ENCODE data around the gene SERPINE1. TPM values are rescaled to one million over a fixed set of nuclear protein-coding genes. Genes with fewer than 3 reads are reported as not detected.

Gene SERPINE1
- total and polyA plus RNA-seq, 2 donors (not counting 1 experiment from before 2014, with no cell fraction given): 167 to 1,153 TPM

DNA sequence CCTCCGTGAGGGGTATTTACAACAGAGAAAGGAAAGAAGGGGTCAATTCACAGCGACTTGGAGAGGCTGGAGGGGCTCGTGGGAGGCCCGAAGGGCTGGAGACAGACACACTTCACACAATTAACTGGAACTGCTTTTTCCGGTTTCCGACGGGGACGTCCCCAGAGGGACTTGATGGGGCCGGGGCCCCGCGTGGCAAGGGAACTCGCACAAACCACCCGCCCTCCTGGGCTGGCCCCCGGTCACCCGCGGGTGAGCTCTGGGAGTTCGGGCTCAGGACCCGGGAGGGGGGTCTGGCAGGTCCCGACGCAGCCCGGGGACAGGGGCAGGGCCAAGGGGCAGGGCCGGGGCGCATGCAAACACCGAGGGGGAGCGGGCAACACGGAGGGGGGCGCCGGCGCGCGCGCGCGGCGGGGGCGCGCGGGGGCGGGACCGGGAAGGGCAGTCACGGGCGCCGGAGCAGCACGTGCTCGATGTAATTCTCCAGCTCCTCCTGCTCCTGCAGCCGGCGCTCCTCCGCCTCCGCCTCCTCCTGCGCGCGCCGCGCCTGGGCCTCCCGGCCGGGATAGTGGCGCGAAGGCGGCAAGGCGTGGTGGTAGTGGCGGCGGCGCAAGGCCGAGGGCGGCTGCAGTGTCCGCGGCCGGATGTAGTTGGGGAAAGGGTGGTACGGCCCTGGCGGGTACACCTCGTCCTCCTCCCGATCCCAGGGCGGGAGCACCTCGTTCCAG, 35.8 kb downstream of the SERPINE1 start:
- H3K79me2 ChIP-seq (ENCODE audit: control insufficient read depth, insufficient read depth, low read length): no peaks in the 10 kb centered on the region
- no peak overlapping the region for H3K27ac ChIP-seq (ENCODE audit: insufficient read depth, low read length)
- H2AFZ ChIP-seq (ENCODE audit: low read length): no peak overlapping the region
- peak overlapping the region in 1 of 4 experiments; percentile 40 for H3K4me3 ChIP-seq (replicated peaks in 1 of 4; ENCODE audit: control extremely low read depth in 1 of 4, insufficient read depth in 1 of 4, low read depth in 3 of 4, low read length in 4 of 4)
- H3K9me3 ChIP-seq (ENCODE audit: control insufficient read depth, insufficient read depth, low read depth, low read length): no peaks in the 10 kb centered on the region
- TF ChIP-seq EZH2 (IDR thresholded peaks at IDR 0.05; ENCODE audit: low read length, missing control alignments) (no peak), CTCF (conservative IDR thresholded peaks at IDR 0.05 in 1 of 2, IDR thresholded peaks at IDR 0.05 in 1 of 2; ENCODE audit: low read depth in 1 of 2, low read length in 2 of 2) (no peak)
- H4K20me1 ChIP-seq (ENCODE audit: control insufficient read depth, extremely low read depth, insufficient read depth, low read length): no peaks in the 10 kb centered on the region
- peaks cover 21% of the 10 kb centered on the region for H3K27me3 ChIP-seq (ENCODE audit: control insufficient read depth, insufficient read depth, low read length)
- peak overlapping the region; percentile 64 for H3K4me2 ChIP-seq (ENCODE audit: extremely low read depth, insufficient read depth, low read length)
- peak; percentile 51 to 55 for DNase-seq (ENCODE audit: low read depth in 2 of 2)
- H3K36me3 ChIP-seq (ENCODE audit: control insufficient read depth, insufficient read depth, low read length): peaks cover 13% of the 10 kb centered on the region
- peak overlapping the region; percentile 16 for H3K9ac ChIP-seq (ENCODE audit: insufficient read depth, low read length)
- H3K4me1 ChIP-seq (ENCODE audit: control insufficient read depth, extremely low read depth, insufficient read depth, low read length): peaks cover 11% of the 10 kb centered on the region

GRCh38 chr7:101163279-101164070, 36.6 kb downstream of the SERPINE1 start:
- no peak overlapping the region for H2AFZ ChIP-seq (ENCODE audit: low read length)
- peaks cover 11% of the 10 kb centered on the region for H3K4me1 ChIP-seq (ENCODE audit: control insufficient read depth, extremely low read depth, insufficient read depth, low read length)
- no peaks in the 10 kb centered on the region for H3K9me3 ChIP-seq (ENCODE audit: control insufficient read depth, insufficient read depth, low read depth, low read length)
- no peaks in the 10 kb centered on the region for H3K79me2 ChIP-seq (ENCODE audit: control insufficient read depth, insufficient read depth, low read length)
- no peak overlapping the region for H3K27ac ChIP-seq (ENCODE audit: insufficient read depth, low read length)
- peaks cover 27% of the 10 kb centered on the region for H3K27me3 ChIP-seq (ENCODE audit: control insufficient read depth, insufficient read depth, low read length)
- peak overlapping the region; percentile 85 for H3K4me2 ChIP-seq (ENCODE audit: extremely low read depth, insufficient read depth, low read length)
- H3K9ac ChIP-seq (ENCODE audit: insufficient read depth, low read length): no peak overlapping the region
- DNase-seq (ENCODE audit: low read depth in 2 of 2): no peak
- peaks cover 13% of the 10 kb centered on the region for H3K36me3 ChIP-seq (ENCODE audit: control insufficient read depth, insufficient read depth, low read length)
- H3K4me3 ChIP-seq (replicated peaks in 1 of 4; ENCODE audit: control extremely low read depth in 1 of 4, insufficient read depth in 1 of 4, low read depth in 3 of 4, low read length in 4 of 4): peak overlapping the region in 3 of 4 experiments; percentile 12 to 49 (median 29)
- TF ChIP-seq EZH2 (IDR thresholded peaks at IDR 0.05; ENCODE audit: low read length, missing control alignments) (peak; percentile 65), CTCF (conservative IDR thresholded peaks at IDR 0.05 in 1 of 2, IDR thresholded peaks at IDR 0.05 in 1 of 2; ENCODE audit: low read depth in 1 of 2, low read length in 2 of 2) (no peak)
- peaks cover 2% of the 10 kb centered on the region for H4K20me1 ChIP-seq (ENCODE audit: control insufficient read depth, extremely low read depth, insufficient read depth, low read length)
